Testis (tissue), 2 donors: Measurements from ENCODE around the gene PLOD3.

ENCODE experiments used
- CTCF ChIP-seq, 3 experiments: fragments of 450-650 bp in 2 of 3; fragments of 200-600 bp in 1 of 3; sonication (generic) in 1 of 3; IDR thresholded peaks; one replicate each; pipeline ENCODE4 v1.5.1; 2016 to 2019; ENCODE audit warnings: antibody characterized with exemption in 3 of 3, mild to moderate bottlenecking in 2 of 3, moderate library complexity in 1 of 3
- POLR2A ChIP-seq: fragments of 450-650 bp; IDR thresholded peaks from one replicate; pipeline ENCODE4 v1.6.1; 2017; ENCODE audit warnings: antibody characterized with exemption, mild to moderate bottlenecking, moderate library complexity

- TF ChIP-seq CTCF (IDR thresholded peaks at IDR 0.05) (no peak), POLR2A (no peak)
Measured at GRCh38 chr7:101169110-101169837, 48.1 kb downstream of the PLOD3 start.
